Heart left ventricle (tissue), 13 donors: ENCODE results near the gene ORC6.

ENCODE experiments used
- POLR2A ChIP-seq, 2 donors: fragments of 450-650 bp; IDR thresholded peaks; one replicate each; pipeline ENCODE4 v1.6.1; 2017; ENCODE audit warnings: antibody characterized with exemption in 2 of 2, mild to moderate bottlenecking in 2 of 2, moderate library complexity in 2 of 2
- TF ChIP-seq, protein P1 (sequence below), 12 donors: fragments of 200-600 bp; sonication (generic) in 4 of 12; IDR thresholded peaks; one replicate each; pipeline versions ENCODE4 v1.5.0 to v1.8.0; 2018 to 2022; ENCODE audit warnings: antibody characterized with exemption in 12 of 12, mild to moderate bottlenecking in 5 of 12
- donor health status: ischemic (EF 13 %, LVEDD 7.1; RV severe dilation, severe dysfunction).
- donor health status: DM: no; HTN: yes; CAD: no.
- donor health status: DM: no; HTN: no; CAD: no.
- donor health status: ischemic (EF 25% LVEDD 6.9; RV normal size, moderate dysfunction).
- donor health status: ischemic (EF 25% LVEDD 5.7; RV mildly dilated, moderate dysfunction).
- donor health status: ischemic (EF 35%, LVEDD 5.7; RV mildly dilated, moderate dysfunction).
- donor health status: nonischemic (EF 11% LVEDD 7.7; RV severe dilation, severe dysfunction).
- donor health status: DM: yes; HTN: yes; CAD: no.
- donor health status: PGD.
- donor health status: ischemic (EF 29% LVEDD 5.4; RV normal size, mild dysfunction).
- donor health status: nonischemic (EF 23%, LVEDD 6.1; RV moderate dilation, normal function).

DNA sequence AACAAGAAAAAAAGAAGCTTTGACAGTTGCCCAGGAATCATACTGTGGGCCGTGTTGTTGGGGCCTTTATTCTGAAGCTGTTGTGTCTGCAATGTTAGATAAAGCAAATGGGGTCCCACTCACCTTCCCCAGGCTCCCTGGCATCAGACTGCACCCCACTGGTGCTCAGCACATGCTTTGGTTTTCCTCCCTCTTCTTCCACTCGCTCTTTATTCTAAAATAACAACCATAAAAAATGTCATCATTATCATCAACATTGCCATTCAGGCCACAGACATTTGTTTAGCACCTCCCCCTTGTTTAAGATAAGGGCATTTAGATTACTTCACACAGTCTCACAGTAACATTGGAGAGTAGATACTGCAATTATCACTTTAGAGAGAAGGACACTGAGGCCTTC lies 50.5 kb downstream of the ORC6 start:
- TF ChIP-seq, protein P1, sequence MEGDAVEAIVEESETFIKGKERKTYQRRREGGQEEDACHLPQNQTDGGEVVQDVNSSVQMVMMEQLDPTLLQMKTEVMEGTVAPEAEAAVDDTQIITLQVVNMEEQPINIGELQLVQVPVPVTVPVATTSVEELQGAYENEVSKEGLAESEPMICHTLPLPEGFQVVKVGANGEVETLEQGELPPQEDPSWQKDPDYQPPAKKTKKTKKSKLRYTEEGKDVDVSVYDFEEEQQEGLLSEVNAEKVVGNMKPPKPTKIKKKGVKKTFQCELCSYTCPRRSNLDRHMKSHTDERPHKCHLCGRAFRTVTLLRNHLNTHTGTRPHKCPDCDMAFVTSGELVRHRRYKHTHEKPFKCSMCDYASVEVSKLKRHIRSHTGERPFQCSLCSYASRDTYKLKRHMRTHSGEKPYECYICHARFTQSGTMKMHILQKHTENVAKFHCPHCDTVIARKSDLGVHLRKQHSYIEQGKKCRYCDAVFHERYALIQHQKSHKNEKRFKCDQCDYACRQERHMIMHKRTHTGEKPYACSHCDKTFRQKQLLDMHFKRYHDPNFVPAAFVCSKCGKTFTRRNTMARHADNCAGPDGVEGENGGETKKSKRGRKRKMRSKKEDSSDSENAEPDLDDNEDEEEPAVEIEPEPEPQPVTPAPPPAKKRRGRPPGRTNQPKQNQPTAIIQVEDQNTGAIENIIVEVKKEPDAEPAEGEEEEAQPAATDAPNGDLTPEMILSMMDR (IDR thresholded peaks at IDR 0.05): no peak
- TF ChIP-seq POLR2A (IDR thresholded peaks at IDR 0.05): no peak
